HCT116 (cell line): ENCODE measurements around the gene RAB40C. TPM values are rescaled to one million over a fixed set of nuclear protein-coding genes. Genes with fewer than 3 reads are reported as not detected.

Experiments
- ATAC-seq: fragments of 200-7000 bp; cut with Tn5 transposase; 2 replicates; pipeline ENCODE4 v1.9.1; 2020; ENCODE audit warnings: mild to moderate bottlenecking, moderate library complexity
- BruUV-seq: library from RNA; stranded (reverse); fragments of 400-500 nt; replicated peaks from 2 replicates; lab custom pipeline; 2021; lab: Mats Ljungman, UMichigan
- CTCF ChIA-PET: fragments of 300-600 bp; sonication (Branson Sonifier 250); formaldehyde crosslinking; loops from one replicate; lab custom pipeline; 2021; ENCODE audit warnings: antibody characterized with exemption; lab: Charles Lee
- POLR2A ChIA-PET: fragments of 300-600, 350-600 bp; sonication (Branson Sonifier 250); formaldehyde crosslinking; loops from one replicate; lab custom pipeline; 2021; ENCODE audit warnings: antibody characterized with exemption; lab: Charles Lee
- RAD21 ChIA-PET, 2 experiments: fragments of 300-600 bp; sonication (Branson Sonifier 250); formaldehyde crosslinking; loops; one replicate each; lab custom pipeline; 2023; ENCODE audit warnings: low total read pairs in 2 of 2; ENCODE audit not compliant: uncharacterized antibody in 2 of 2, unreplicated experiment in 2 of 2, low non-redundant PET in 1 of 2; lab: Charles Lee
- DNase-seq: peaks from one replicate; pipeline ENCODE4 v3.0.0-alpha.2; 2010; ENCODE audit warnings: low read depth, low spot score
- H2AFZ ChIP-seq: fragments of 200-600 bp; shearing (Covaris generic), sonication (generic); 2 replicates; pipeline ENCODE4 v1.6.1; 2017; ENCODE audit warnings: low read depth, mixed run types, mixed read lengths, antibody characterized with exemption, low read length; ENCODE audit not compliant: poor library complexity, severe bottlenecking
- H3K27ac ChIP-seq: 2 replicates; pipeline ENCODE4 v1.5.1; 2012; ENCODE audit warnings: low read depth, low read length
- H3K27me3 ChIP-seq: fragments of 200-600 bp; sonication (generic); 2 replicates; pipeline ENCODE4 v1.6.1; 2016; ENCODE audit warnings: mixed run types, low read length, mixed read lengths; ENCODE audit not compliant: insufficient read depth
- H3K36me3 ChIP-seq, 2 experiments: fragments of 200-500 bp in 1 of 2; fragments of 200-600 bp in 1 of 2; sonication (Bioruptor generic) in 1 of 2; sonication (generic) in 1 of 2; 2 replicates each; pipeline versions ENCODE4 v1.5.1 to v1.6.1; 2014 to 2016; ENCODE audit warnings: low read length in 2 of 2, inconsistent platforms in 1 of 2, mixed read lengths in 1 of 2, mixed run types in 1 of 2; ENCODE audit not compliant: insufficient read depth in 2 of 2, control insufficient read depth in 1 of 2
- H3K4me1 ChIP-seq, 2 experiments: fragments of 200-600 bp in 1 of 2; sonication (generic) in 1 of 2; 2 replicates each; pipeline versions ENCODE4 v1.5.1 to v1.6.1; 2012 to 2017; ENCODE audit warnings: low read length in 2 of 2, inconsistent platforms in 1 of 2, mild to moderate bottlenecking in 1 of 2, mixed read lengths in 1 of 2, mixed run types in 1 of 2, moderate library complexity in 1 of 2; ENCODE audit not compliant: insufficient read depth in 2 of 2, control insufficient read depth in 1 of 2
- H3K4me2 ChIP-seq: fragments of 200-600 bp; sonication (generic); 2 replicates; pipeline ENCODE4 v1.6.1; 2017; ENCODE audit warnings: mixed run types, low read length, mixed read lengths
- H3K4me3 ChIP-seq, 2 experiments: fragments of 200-600 bp in 1 of 2; sonication (generic) in 1 of 2; replicated peaks in 1 of 2; 2 replicates each; pipeline ENCODE4 v1.5.1; 2011 to 2016; ENCODE audit warnings: low read length in 2 of 2, control low read depth in 1 of 2, low read depth in 1 of 2, mild to moderate bottlenecking in 1 of 2, mixed read lengths in 1 of 2, mixed run types in 1 of 2
- H3K79me2 ChIP-seq: fragments of 200-600 bp; sonication (generic); 2 replicates; pipeline ENCODE4 v1.6.1; 2017; ENCODE audit warnings: mild to moderate bottlenecking, mixed run types, low read length, moderate library complexity, mixed read lengths; ENCODE audit not compliant: insufficient read depth
- H3K9ac ChIP-seq: fragments of 200-600 bp; sonication (generic); 2 replicates; pipeline ENCODE4 v1.6.1; 2016; ENCODE audit warnings: low read length, mixed read lengths
- H3K9me2 ChIP-seq: fragments of 200-600 bp; sonication (generic), shearing (Covaris generic); 2 replicates; pipeline ENCODE4 v1.6.1; 2017; ENCODE audit warnings: mixed run types, mild to moderate bottlenecking, moderate library complexity; ENCODE audit not compliant: insufficient read depth
- H3K9me3 ChIP-seq, 2 experiments: fragments of 200-500 bp in 1 of 2; fragments of 200-600 bp in 1 of 2; sonication (Bioruptor generic) in 1 of 2; sonication (generic) in 1 of 2; 2 replicates each; pipeline ENCODE4 v1.6.1; 2014 to 2017; ENCODE audit warnings: low read length in 2 of 2, mixed read lengths in 2 of 2, inconsistent platforms in 1 of 2, low read depth in 1 of 2, mild to moderate bottlenecking in 1 of 2, mixed run types in 1 of 2, moderate library complexity in 1 of 2; ENCODE audit not compliant: control insufficient read depth in 1 of 2, insufficient read depth in 1 of 2
- H4K20me1 ChIP-seq: fragments of 200-600 bp; sonication (generic), shearing (Covaris generic); 2 replicates; pipeline ENCODE4 v1.6.1; 2017; ENCODE audit warnings: mixed run types, mild to moderate bottlenecking, moderate library complexity; ENCODE audit not compliant: insufficient read depth
- ATF3 ChIP-seq: IDR thresholded peaks from 2 replicates; pipeline ENCODE4 v1.6.1; 2012
- CBX3 ChIP-seq: IDR thresholded peaks from 2 replicates; pipeline ENCODE4 v1.6.1; 2012; ENCODE audit warnings: low read depth
- CEBPB ChIP-seq: IDR thresholded peaks from 2 replicates; pipeline ENCODE4 v1.6.1; 2012; ENCODE audit warnings: low read depth
- CTCF ChIP-seq, 3 experiments: fragments of 200-600 bp in 1 of 3; sonication (generic) in 1 of 3; IDR thresholded peaks in 2 of 3; conservative IDR thresholded peaks in 1 of 3; 2 replicates each; pipeline ENCODE4 v1.5.1; 2012 to 2017; ENCODE audit warnings: low read depth in 2 of 3, low read length in 2 of 3, antibody characterized with exemption in 1 of 3, borderline replicate concordance in 1 of 3, control low read depth in 1 of 3, mild to moderate bottlenecking in 1 of 3, mixed read lengths in 1 of 3, mixed run types in 1 of 3, moderate library complexity in 1 of 3; ENCODE audit not compliant: insufficient read depth in 1 of 3
- EGR1 ChIP-seq: IDR thresholded peaks from 2 replicates; pipeline ENCODE4 v1.6.1; 2012; ENCODE audit warnings: low read depth
- EZH2 ChIP-seq: fragments of 200-600 bp; sonication (generic); IDR thresholded peaks from 2 replicates; pipeline ENCODE4 v1.6.1; 2017; ENCODE audit warnings: antibody characterized with exemption, mixed run types
- EZH2phosphoT487 ChIP-seq: fragments of 200-600 bp; IDR thresholded peaks from 2 replicates; pipeline ENCODE4 v1.6.1; 2018; ENCODE audit warnings: antibody characterized with exemption, borderline replicate concordance
- FOSL1 ChIP-seq: IDR thresholded peaks from 2 replicates; pipeline ENCODE4 v1.6.1; 2012; ENCODE audit warnings: low read depth
- JUND ChIP-seq: IDR thresholded peaks from 2 replicates; pipeline ENCODE4 v1.6.1; 2012
- MAX ChIP-seq: IDR thresholded peaks from 2 replicates; pipeline ENCODE4 v1.6.1; 2012
- POLR2A ChIP-seq: IDR thresholded peaks from 2 replicates; pipeline ENCODE4 v1.7.0; 2011; ENCODE audit warnings: borderline replicate concordance; ENCODE audit not compliant: insufficient read depth, insufficient read length; ENCODE audit errors: extremely low read depth
- RAD21 ChIP-seq: IDR thresholded peaks from 2 replicates; pipeline ENCODE4 v1.6.1; 2012; ENCODE audit warnings: low read depth, mild to moderate bottlenecking
- REST ChIP-seq: IDR thresholded peaks from 2 replicates; pipeline ENCODE4 v1.6.1; 2012; ENCODE audit warnings: low read depth
- SIN3A ChIP-seq: IDR thresholded peaks from 2 replicates; pipeline ENCODE4 v1.6.1; 2012; ENCODE audit warnings: low read depth
- SP1 ChIP-seq: IDR thresholded peaks from 2 replicates; pipeline ENCODE4 v1.6.1; 2012; ENCODE audit warnings: low read depth
- SRF ChIP-seq: IDR thresholded peaks from 2 replicates; pipeline ENCODE4 v1.6.1; 2012; ENCODE audit warnings: low read depth
- ZFX ChIP-seq: fragments of 450-650 bp; IDR thresholded peaks from 2 replicates; pipeline ENCODE4 v1.6.1; 2017
- ZNF274 ChIP-seq: fragments of 200-500 bp; sonication (Bioruptor generic); IDR thresholded peaks from 2 replicates; pipeline ENCODE4 v1.6.1; 2014; ENCODE audit warnings: mild to moderate bottlenecking, low read depth, low read length, inconsistent platforms
- intact Hi-C: fragments of 100-400 bp; cut with micrococcal nuclease; formaldehyde crosslinking; loops from 2 replicates; pipeline ENCODE4 v1.10.0; 2022
- total RNA-seq: library from RNA; stranded (reverse); gene quantifications from one replicate; pipeline ENCODE4 v1.2.1, GENCODE V29; 2021; ENCODE audit not compliant: unreplicated experiment

The RAB40C gene
- total RNA-seq, 1 experiment from 2014 or later = 14.1 TPM

GRCh38 chr16:654034-654433 is 64.2 kb downstream of the RAB40C start:
- ChIA-PET CTCF (no interaction called here), POLR2A (no interaction called here), RAD21 (no interaction called here)
- no peaks in the 10 kb centered on the region for H3K36me3 ChIP-seq
- peaks cover 17% of the 10 kb centered on the region for H3K79me2 ChIP-seq
- TF ChIP-seq JUND (no peak), CEBPB (no peak), ZNF274 (no peak), SRF (no peak), MAX (no peak), EZH2phosphoT487 (no peak), POLR2A (no peak), REST (no peak), RAD21 (no peak), CBX3 (no peak), SIN3A (no peak), FOSL1 (no peak), CTCF (IDR thresholded peaks at IDR 0.05 in 2 of 3, conservative IDR thresholded peaks at IDR 0.05 in 1 of 3; ENCODE audit: borderline replicate concordance in 1 of 3, insufficient read depth in 1 of 3, low read depth in 2 of 3, low read length in 2 of 3) (no peak), ATF3 (no peak), ZFX (no peak), EZH2 (no peak), SP1 (no peak), EGR1 (no peak)
- H2AFZ ChIP-seq = no peak overlapping the region
- H3K4me2 ChIP-seq = no peak overlapping the region
- DNase-seq (no peak), ATAC-seq (no peak)
- no peaks in the 10 kb centered on the region for H3K27me3 ChIP-seq
- H3K4me1 ChIP-seq = peaks cover 5 to 11% of the 10 kb centered on the region in 2 experiments; a peak in 2 of 4 replicates
- no peaks in the 10 kb centered on the region for H4K20me1 ChIP-seq
- no peak overlapping the region for H3K9ac ChIP-seq
- no TSS peak for BruUV-seq
- no peak overlapping the region for H3K27ac ChIP-seq
- no peak overlapping the region for H3K4me3 ChIP-seq
- H3K9me2 ChIP-seq = no peaks in the 10 kb centered on the region
- no peaks in the 10 kb centered on the region for H3K9me3 ChIP-seq
- intact Hi-C loops = no loop called here
